ENCODE results near the gene POP7. TPM values are rescaled to one million over a fixed set of nuclear protein-coding genes. Genes with fewer than 3 reads are reported as not detected.

Gene POP7
- polyA plus RNA-seq, 12 donors: 15.5 to 27.0 (median 18.3) TPM; not detected in 1

- no peak for DNase-seq
Measured at GRCh38 chr7:100677308-100678267, 28.3 kb upstream of the POP7 start.

DNA sequence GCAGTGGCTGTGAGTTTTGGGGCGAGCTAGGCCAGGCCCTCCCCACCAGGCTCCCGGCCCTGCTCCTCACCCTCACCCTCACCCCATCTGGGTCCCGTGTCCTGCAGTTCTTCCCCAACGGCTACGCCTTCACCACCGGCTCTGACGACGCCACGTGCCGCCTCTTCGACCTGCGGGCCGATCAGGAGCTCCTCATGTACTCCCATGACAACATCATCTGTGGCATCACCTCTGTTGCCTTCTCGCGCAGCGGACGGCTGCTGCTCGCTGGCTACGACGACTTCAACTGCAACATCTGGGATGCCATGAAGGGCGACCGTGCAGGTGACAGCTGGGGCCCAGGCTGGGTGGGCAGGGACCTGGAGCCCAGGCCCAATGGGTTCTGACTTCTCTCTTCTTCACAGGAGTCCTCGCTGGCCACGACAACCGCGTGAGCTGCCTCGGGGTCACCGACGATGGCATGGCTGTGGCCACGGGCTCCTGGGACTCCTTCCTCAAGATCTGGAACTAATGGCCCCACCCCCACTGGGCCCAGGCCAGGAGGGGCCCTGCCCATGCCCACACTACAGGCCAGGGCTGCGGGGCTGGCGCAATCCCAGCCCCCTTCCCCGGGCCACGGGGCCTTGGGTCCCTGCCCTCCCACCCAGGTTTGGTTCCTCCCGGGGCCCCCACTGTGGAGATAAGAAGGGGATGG is 27.5 kb upstream of the POP7 start:
- no peak for DNase-seq

DNA sequence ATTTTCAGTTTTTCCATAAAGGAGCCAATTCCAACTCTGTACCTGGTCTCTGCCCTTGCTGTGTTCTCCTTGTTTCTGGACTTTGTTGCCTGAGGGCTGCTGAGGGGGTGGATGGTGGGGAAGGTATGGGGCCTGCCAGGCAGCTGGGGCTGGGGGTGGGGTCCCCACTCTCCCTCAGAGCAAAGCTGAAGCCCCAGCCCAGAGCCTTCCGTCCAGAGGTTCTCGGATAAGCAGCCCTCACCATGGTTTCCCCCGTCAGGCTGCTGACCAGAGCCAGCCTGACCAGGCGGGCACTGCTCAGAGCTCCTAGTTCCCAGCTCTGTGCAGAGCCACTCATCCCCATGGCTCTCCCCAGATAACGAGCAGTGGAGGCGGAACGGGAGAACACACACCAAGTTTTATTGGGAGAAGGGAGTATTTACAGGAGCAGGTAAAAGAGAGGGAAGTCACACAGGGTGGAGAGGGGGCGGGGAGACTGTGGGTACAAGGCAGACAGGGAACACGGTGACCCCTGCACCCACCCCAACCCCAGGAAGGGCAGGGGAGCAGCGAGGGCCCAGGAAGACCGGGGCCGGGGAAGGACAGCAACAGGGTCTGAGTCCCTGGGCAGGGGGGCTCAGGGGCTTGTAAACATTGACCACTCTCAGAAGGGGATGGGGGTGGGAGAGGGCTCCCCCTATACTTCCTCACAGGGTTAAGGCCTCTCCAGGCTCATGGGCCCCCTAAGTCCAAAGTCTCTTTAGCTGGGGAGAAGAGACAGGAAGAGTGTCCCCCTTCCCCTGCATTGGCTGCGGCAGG is 26.6 kb upstream of the POP7 start:
- DNase-seq: no peak

DNA sequence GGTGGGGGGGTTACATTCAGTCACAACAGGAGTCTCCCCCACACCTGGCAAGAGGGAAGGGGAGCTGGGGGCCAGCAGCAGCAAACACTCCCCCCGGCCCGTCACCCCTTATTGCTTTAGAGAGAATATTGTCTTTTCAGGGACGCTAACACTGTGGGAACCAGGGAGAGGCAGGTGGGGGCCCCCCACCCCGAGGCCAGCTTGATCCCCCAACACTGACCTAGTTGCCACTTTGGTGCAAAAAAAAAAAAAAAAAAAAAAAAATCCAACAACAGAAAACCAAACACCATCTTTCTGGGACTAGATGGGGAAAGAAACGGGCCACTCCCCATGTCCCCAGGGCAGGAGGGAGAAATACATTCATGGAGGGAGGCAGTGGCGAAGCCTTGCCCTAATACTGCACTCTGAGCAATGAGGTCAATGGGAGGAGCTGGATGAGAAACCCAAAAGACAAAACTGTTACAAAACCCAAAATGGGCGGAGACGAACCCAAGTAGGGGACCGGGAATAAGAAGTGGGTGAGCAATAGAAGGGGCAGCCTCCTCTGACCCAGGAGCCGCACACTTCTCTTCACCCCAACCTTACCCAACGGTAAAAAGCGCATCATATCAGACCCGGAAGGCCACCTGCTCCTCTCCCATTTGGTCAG is 25.9 kb upstream of the POP7 start:
- no peak for DNase-seq

GRCh38 chr7:100680576-100681271 is 25.2 kb upstream of the POP7 start:
- DNase-seq: no peak

GRCh38 chr7:100681491-100682227 is 24.3 kb upstream of the POP7 start:
- no peak for DNase-seq

DNA sequence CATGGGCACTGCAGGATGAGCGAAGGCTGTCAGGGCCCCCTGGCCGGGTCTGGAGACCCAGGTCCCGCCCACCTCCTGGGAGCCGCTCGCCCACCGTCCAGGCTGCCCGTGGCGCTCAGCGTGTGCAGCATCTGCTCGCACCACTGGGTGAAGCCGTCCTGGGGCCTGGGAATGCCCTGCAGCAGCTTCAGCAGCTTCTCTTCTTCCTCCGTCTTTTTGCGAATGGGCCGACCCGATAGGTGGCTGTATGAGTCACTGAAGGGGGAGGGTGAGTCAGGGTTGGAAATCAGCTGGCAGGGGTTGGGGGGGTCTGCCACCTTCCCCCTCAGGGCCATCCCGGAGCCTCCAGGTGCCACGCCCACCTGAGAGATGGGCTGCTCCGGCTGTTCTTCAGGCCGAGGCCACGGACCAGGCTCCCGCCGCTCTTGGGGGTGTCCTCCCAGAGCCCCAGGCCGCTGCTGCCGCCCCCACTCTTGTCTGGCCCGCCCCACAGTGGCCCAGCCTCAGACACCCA is 23.6 kb upstream of the POP7 start:
- no peak for DNase-seq

GRCh38 chr7:100682991-100683658 is 22.8 kb upstream of the POP7 start:
- no peak for DNase-seq

GRCh38 chr7:100683659-100684533 is 22.0 kb upstream of the POP7 start:
- no peak for DNase-seq

- no peak for DNase-seq
Measured at GRCh38 chr7:100684534-100685042, 21.3 kb upstream of the POP7 start.

- DNase-seq: no peak
Measured at GRCh38 chr7:100685049-100685605, 20.8 kb upstream of the POP7 start.

DNA sequence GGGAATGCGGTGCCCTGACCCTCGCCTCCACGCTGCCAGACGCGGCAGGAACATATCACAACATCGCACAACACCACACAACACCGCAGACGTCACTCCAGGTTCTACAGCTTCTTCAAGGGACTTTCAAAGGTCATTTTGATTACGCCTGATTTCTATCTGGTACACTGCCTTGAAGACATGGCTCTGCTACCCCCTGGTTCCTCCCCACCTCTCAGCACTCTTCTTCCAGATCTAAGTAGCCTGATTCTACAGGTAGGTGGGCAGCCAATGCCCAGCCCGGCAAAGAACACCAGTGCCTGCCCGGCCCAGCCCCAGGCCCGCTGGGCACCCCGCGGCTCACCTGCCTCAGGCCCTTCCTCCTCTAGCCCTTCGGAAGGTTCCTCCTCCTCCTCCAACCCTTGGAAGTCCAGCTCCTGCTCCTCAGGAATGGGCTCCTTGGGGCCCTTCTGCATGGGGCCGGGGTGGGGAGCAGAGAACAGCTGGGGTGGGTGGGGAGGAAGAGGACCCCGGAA is 20.2 kb upstream of the POP7 start:
- DNase-seq: no peak

- DNase-seq: no peak
Measured at GRCh38 chr7:100686201-100686821, 19.6 kb upstream of the POP7 start.

- DNase-seq: no peak
Measured at GRCh38 chr7:100686822-100687211, 19.1 kb upstream of the POP7 start.

DNA sequence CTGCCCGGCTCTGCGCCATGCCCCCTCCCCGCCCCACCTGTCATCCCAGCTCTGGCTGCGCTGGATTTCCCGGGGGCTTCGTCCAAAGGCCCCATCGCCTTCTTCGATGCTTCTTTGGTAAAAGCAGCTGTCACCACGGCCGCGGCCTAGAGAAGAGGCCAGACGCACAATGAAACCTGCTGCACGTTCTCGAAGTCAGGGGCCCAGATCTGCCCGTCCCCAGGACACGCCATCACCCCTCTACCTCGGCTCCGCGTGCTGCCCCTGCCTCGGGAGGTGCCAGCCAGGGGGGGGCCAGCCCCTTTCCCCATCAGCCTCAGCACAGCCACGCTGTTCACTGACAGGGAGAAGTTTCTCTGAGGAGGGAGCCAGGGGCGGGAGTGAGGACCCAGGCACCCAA is 18.7 kb upstream of the POP7 start:
- DNase-seq: no peak

GRCh38 chr7:100687751-100688300 is 18.1 kb upstream of the POP7 start:
- no peak for DNase-seq

- DNase-seq: no peak
Measured at GRCh38 chr7:100688326-100688860, 17.5 kb upstream of the POP7 start.

Data from muscle of arm (tissue), 12 donors.